ENCODE results near the gene BLOC1S3.

BLOC1S3 gene

GRCh38 chr19:45144431-45145269, 33.9 kb upstream of the BLOC1S3 start:
- Histone ChIP-seq H4K20me1 (ENCODE audit: low read depth, low read length) (no peaks in the 10 kb centered on the region), H3K9me2 (replicated peaks; ENCODE audit: insufficient read depth, low read length) (no peaks in the 10 kb centered on the region), H3K9me3 (ENCODE audit: insufficient read depth, low read length) (no peaks in the 10 kb centered on the region), H3K36me3 (ENCODE audit: low read length) (no peaks in the 10 kb centered on the region), H3F3A (ENCODE audit: insufficient read depth) (no peaks in the 10 kb centered on the region), H3K4me3 (ENCODE audit: insufficient read depth, low read length, poor library complexity, severe bottlenecking) (no peak overlapping the region), H3K27ac (ENCODE audit: low read depth, low read length) (no peak overlapping the region), H3K79me2 (ENCODE audit: insufficient read depth, low read length) (no peaks in the 10 kb centered on the region), H2AFZ (ENCODE audit: low read depth, low read length, severe bottlenecking) (no peak overlapping the region), H3K9ac (ENCODE audit: low read length) (no peak overlapping the region), H3K4me2 (ENCODE audit: low read depth, low read length, poor library complexity, severe bottlenecking) (no peak overlapping the region), H3K27me3 (ENCODE audit: low read length) (no peaks in the 10 kb centered on the region)
- TF ChIP-seq EZH2phosphoT487 (conservative IDR thresholded peaks at IDR 0.05; ENCODE audit: low read length) (no peak), CTCF (IDR thresholded peaks at IDR 0.05; ENCODE audit: insufficient read depth, low read length, poor library complexity, severe bottlenecking) (no peak)

GRCh38 chr19:45145270-45146189, 33.1 kb upstream of the BLOC1S3 start:
- H3K4me3 ChIP-seq (ENCODE audit: insufficient read depth, low read length, poor library complexity, severe bottlenecking), result no peak overlapping the region
- H3F3A ChIP-seq (ENCODE audit: insufficient read depth), result no peaks in the 10 kb centered on the region
- H3K9me3 ChIP-seq (ENCODE audit: insufficient read depth, low read length), result no peaks in the 10 kb centered on the region
- no peaks in the 10 kb centered on the region for H3K27me3 ChIP-seq (ENCODE audit: low read length)
- no peak for TF ChIP-seq CTCF (IDR thresholded peaks at IDR 0.05; ENCODE audit: insufficient read depth, low read length, poor library complexity, severe bottlenecking)
- TF ChIP-seq EZH2phosphoT487 (conservative IDR thresholded peaks at IDR 0.05; ENCODE audit: low read length), result no peak
- H3K36me3 ChIP-seq (ENCODE audit: low read length), result no peaks in the 10 kb centered on the region
- no peak overlapping the region for H2AFZ ChIP-seq (ENCODE audit: low read depth, low read length, severe bottlenecking)
- no peaks in the 10 kb centered on the region for H3K9me2 ChIP-seq (replicated peaks; ENCODE audit: insufficient read depth, low read length)
- H3K9ac ChIP-seq (ENCODE audit: low read length), result no peak overlapping the region
- no peaks in the 10 kb centered on the region for H4K20me1 ChIP-seq (ENCODE audit: low read depth, low read length)
- no peak overlapping the region for H3K27ac ChIP-seq (ENCODE audit: low read depth, low read length)
- no peaks in the 10 kb centered on the region for H3K79me2 ChIP-seq (ENCODE audit: insufficient read depth, low read length)
- H3K4me2 ChIP-seq (ENCODE audit: low read depth, low read length, poor library complexity, severe bottlenecking), result no peak overlapping the region

GRCh38 chr19:45146251-45146650, 32.3 kb upstream of the BLOC1S3 start:
- TF ChIP-seq CTCF (IDR thresholded peaks at IDR 0.05; ENCODE audit: insufficient read depth, low read length, poor library complexity, severe bottlenecking), result no peak
- no peak for TF ChIP-seq EZH2phosphoT487 (conservative IDR thresholded peaks at IDR 0.05; ENCODE audit: low read length)
- Histone ChIP-seq H3K36me3 (ENCODE audit: low read length) (no peaks in the 10 kb centered on the region), H3K9me2 (replicated peaks; ENCODE audit: insufficient read depth, low read length) (no peaks in the 10 kb centered on the region), H3K27ac (ENCODE audit: low read depth, low read length) (no peak overlapping the region), H3K9ac (ENCODE audit: low read length) (no peak overlapping the region), H2AFZ (ENCODE audit: low read depth, low read length, severe bottlenecking) (no peak overlapping the region), H3K27me3 (ENCODE audit: low read length) (no peaks in the 10 kb centered on the region), H3K9me3 (ENCODE audit: insufficient read depth, low read length) (no peaks in the 10 kb centered on the region), H3F3A (ENCODE audit: insufficient read depth) (no peaks in the 10 kb centered on the region), H3K4me3 (ENCODE audit: insufficient read depth, low read length, poor library complexity, severe bottlenecking) (no peak overlapping the region), H3K79me2 (ENCODE audit: insufficient read depth, low read length) (no peaks in the 10 kb centered on the region), H4K20me1 (ENCODE audit: low read depth, low read length) (no peaks in the 10 kb centered on the region), H3K4me2 (ENCODE audit: low read depth, low read length, poor library complexity, severe bottlenecking) (no peak overlapping the region)

Measured in SU-DHL-6 (cell line).